ENCODE measurements around the gene TRPV6. TPM values are rescaled to one million over a fixed set of nuclear protein-coding genes. Genes with fewer than 3 reads are reported as not detected.

TRPV6 gene
- total and polyA plus RNA-seq, 4 donors: 0.40 to 1.2 (median 0.53) TPM

GRCh38 chr7:142838461-142839213, 46.9 kb downstream of the TRPV6 start:
- H3K27me3 ChIP-seq (ENCODE audit: control insufficient read depth in 3 of 3, insufficient read depth in 3 of 3, low read length in 2 of 3): peaks cover 0 to 3% (median 0%) of the 10 kb centered on the region in 3 donors
- H3K9me3 ChIP-seq (ENCODE audit: control insufficient read depth in 4 of 4, insufficient read depth in 3 of 4, low read length in 3 of 4): no peaks in the 10 kb centered on the region
- no peak overlapping the region for H3K27ac ChIP-seq (ENCODE audit: low read depth in 1 of 2, low read length in 1 of 2)
- TF ChIP-seq, protein P1, sequence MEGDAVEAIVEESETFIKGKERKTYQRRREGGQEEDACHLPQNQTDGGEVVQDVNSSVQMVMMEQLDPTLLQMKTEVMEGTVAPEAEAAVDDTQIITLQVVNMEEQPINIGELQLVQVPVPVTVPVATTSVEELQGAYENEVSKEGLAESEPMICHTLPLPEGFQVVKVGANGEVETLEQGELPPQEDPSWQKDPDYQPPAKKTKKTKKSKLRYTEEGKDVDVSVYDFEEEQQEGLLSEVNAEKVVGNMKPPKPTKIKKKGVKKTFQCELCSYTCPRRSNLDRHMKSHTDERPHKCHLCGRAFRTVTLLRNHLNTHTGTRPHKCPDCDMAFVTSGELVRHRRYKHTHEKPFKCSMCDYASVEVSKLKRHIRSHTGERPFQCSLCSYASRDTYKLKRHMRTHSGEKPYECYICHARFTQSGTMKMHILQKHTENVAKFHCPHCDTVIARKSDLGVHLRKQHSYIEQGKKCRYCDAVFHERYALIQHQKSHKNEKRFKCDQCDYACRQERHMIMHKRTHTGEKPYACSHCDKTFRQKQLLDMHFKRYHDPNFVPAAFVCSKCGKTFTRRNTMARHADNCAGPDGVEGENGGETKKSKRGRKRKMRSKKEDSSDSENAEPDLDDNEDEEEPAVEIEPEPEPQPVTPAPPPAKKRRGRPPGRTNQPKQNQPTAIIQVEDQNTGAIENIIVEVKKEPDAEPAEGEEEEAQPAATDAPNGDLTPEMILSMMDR (IDR thresholded peaks at IDR 0.05; ENCODE audit: control extremely low read depth, extremely low read depth): no peak
- no peak overlapping the region for H3K4me3 ChIP-seq
- H3K36me3 ChIP-seq (ENCODE audit: control insufficient read depth in 4 of 4, insufficient read depth in 4 of 4, low read length in 4 of 4): no peaks in the 10 kb centered on the region
- DNase-seq (no peak), ATAC-seq (ENCODE audit: insufficient read depth, low FRiP score) (no peak)
- WGBS, 2 donors: 71 to 76% methylated on average over 4 of the region's 4 CpGs
- no peaks in the 10 kb centered on the region for H3K4me1 ChIP-seq (ENCODE audit: control insufficient read depth in 5 of 5, insufficient read depth in 5 of 5, low read length in 5 of 5)
- no peak overlapping the region for H3K9ac ChIP-seq (ENCODE audit: insufficient read depth in 1 of 2, low read length in 2 of 2)

DNA sequence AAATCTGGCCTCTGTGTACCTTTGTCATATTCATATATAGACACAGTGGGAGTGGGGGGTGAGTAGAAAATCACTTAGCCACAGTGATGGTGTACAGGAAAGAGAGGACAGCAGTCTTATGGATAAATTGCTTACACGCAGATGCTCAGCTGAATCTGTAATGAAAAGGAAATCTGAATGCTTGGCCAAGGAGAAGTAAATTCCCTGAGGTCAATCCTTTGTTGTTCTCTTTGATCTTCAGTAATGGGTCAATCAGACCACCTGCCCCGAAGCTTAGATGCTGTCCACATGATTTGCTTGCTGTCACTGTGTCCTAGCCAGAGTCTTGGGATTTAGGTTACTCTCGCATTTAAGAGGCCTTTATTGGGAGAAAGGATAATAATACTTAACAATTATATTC, 49.1 kb downstream of the TRPV6 start:
- Histone ChIP-seq H3K9ac (ENCODE audit: insufficient read depth in 1 of 2, low read length in 2 of 2) (no peak overlapping the region), H3K27me3 (ENCODE audit: control insufficient read depth in 3 of 3, insufficient read depth in 3 of 3, low read length in 2 of 3) (peaks cover 0 to under 1% (median 0%) of the 10 kb centered on the region in 3 donors), H3K4me3 (no peak overlapping the region), H3K4me1 (ENCODE audit: control insufficient read depth in 5 of 5, insufficient read depth in 5 of 5, low read length in 5 of 5) (no peaks in the 10 kb centered on the region), H3K36me3 (ENCODE audit: control insufficient read depth in 4 of 4, insufficient read depth in 4 of 4, low read length in 4 of 4) (no peaks in the 10 kb centered on the region), H3K27ac (ENCODE audit: low read depth in 1 of 2, low read length in 1 of 2) (no peak overlapping the region), H3K9me3 (ENCODE audit: control insufficient read depth in 4 of 4, insufficient read depth in 3 of 4, low read length in 3 of 4) (no peaks in the 10 kb centered on the region)
- TF ChIP-seq, protein P1 (IDR thresholded peaks at IDR 0.05; ENCODE audit: control extremely low read depth, extremely low read depth): no peak
- WGBS, 2 donors: 87 to 92% methylated on average over 3 of the region's 3 CpGs
- ATAC-seq (ENCODE audit: insufficient read depth, low FRiP score): no peak
- no peak for DNase-seq

DNA sequence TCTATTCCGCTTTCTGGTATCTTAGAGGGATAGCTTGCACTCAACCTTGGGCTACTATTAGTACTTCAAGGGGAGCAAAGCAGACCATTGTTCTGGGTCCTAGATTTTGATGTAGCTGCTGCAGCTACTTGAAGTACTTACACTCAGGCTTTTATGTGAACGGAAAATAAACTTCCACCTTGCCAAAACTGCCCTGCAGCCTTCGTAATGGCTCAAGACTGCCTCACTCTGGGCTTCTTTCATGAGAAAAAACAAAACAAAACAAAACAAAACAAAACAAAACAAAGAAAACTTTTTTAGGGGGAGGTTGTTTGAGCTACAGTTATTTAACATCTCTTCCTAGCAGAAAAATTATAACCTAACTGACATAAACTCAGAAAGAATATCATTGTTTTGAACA, 50.1 kb downstream of the TRPV6 start:
- Histone ChIP-seq H3K4me1 (ENCODE audit: control insufficient read depth in 5 of 5, insufficient read depth in 5 of 5, low read length in 5 of 5) (no peaks in the 10 kb centered on the region), H3K27me3 (ENCODE audit: control insufficient read depth in 3 of 3, insufficient read depth in 3 of 3, low read length in 2 of 3) (peaks cover 0 to 3% (median 0%) of the 10 kb centered on the region in 3 donors), H3K36me3 (ENCODE audit: control insufficient read depth in 4 of 4, insufficient read depth in 4 of 4, low read length in 4 of 4) (no peaks in the 10 kb centered on the region), H3K27ac (ENCODE audit: low read depth in 1 of 2, low read length in 1 of 2) (no peak overlapping the region), H3K9me3 (ENCODE audit: control insufficient read depth in 4 of 4, insufficient read depth in 3 of 4, low read length in 3 of 4) (no peaks in the 10 kb centered on the region), H3K9ac (ENCODE audit: insufficient read depth in 1 of 2, low read length in 2 of 2) (no peak overlapping the region), H3K4me3 (no peak overlapping the region)
- DNase-seq: peak in 1 of 3 donors; percentile 10
- ATAC-seq (ENCODE audit: insufficient read depth, low FRiP score): no peak
- 29 to 52% methylated on average over 3 of the region's 3 CpGs for WGBS, 2 donors
- TF ChIP-seq, protein P1 (IDR thresholded peaks at IDR 0.05; ENCODE audit: control extremely low read depth, extremely low read depth): no peak
